Posterior vena cava (tissue), 2 donors: ENCODE measurements around the gene ZNF652. TPM values are rescaled to one million over a fixed set of nuclear protein-coding genes. Genes with fewer than 3 reads are reported as not detected.
"Not testable (repeated sequence)": the region's sequence is repeated elsewhere in the genome, so short reads cannot be mapped to it uniquely, and the experiment has no call there.

Experiments used
- DNase-seq: peaks from one replicate; pipeline ENCODE4 v3.0.0-alpha.2; 2020; ENCODE audit warnings: low spot score
- intact Hi-C, 2 donors: fragments of 100-400 bp; cut with DNase I; formaldehyde crosslinking; loops; one replicate each; pipeline versions ENCODE4 v1.14.1 to v1.14.2; 2022 to 2023
- total RNA-seq, 2 donors: library from RNA; stranded (reverse); fragmentation: NEBNext Ultra II Directional; extraction: Animal tissue kit (Norgen Biotek cat#: 25700); gene quantifications; one replicate each; pipeline ENCODE4 v1.2.1, GENCODE V29; 2021
- donor health status: DM: yes; HTN: yes; CAD: no.
- donor health status: DM: yes; HTN: yes; CAD: no.

ZNF652 gene
- total RNA-seq, 2 donors from 2014 or later, result 39.0 to 40.9 TPM

GRCh38 chr17:49388692-49389513, 26.9 kb upstream of the ZNF652 start:
- intact Hi-C loops, result no loop called here
- no peak for DNase-seq

- intact Hi-C loops, result no loop called here
- DNase-seq, result no peak
These were observed 26.2 kb upstream of the ZNF652 start for GRCh38 chr17:49388290-49388640.

- DNase-seq, result no peak
- intact Hi-C loops, result no loop called here
These were observed 25.6 kb upstream of the ZNF652 start for GRCh38 chr17:49387498-49388289.

- intact Hi-C loops, result no loop called here
- DNase-seq, result no peak
These were observed 24.3 kb upstream of the ZNF652 start for GRCh38 chr17:49386373-49386772.

GRCh38 chr17:49384951-49385350, 22.9 kb upstream of the ZNF652 start:
- DNase-seq, result no peak
- intact Hi-C loops, result no loop called here

- intact Hi-C loops, result loop anchor here in 1 of 2 donors (1.0 kb wide), 1 partner anchor 73 kb away; no protein-coding TSS in a partner anchor
- DNase-seq, result peak; percentile 41
These were observed 21.0 kb upstream of the ZNF652 start for GRCh38 chr17:49383060-49383459.

- peak; percentile 60 for DNase-seq
- intact Hi-C loops, result no loop called here
These were observed 20.5 kb upstream of the ZNF652 start for GRCh38 chr17:49382556-49382955.

- intact Hi-C loops, result no loop called here
- peak; percentile 25 for DNase-seq
These were observed 19.7 kb upstream of the ZNF652 start for GRCh38 chr17:49381793-49382192.

- intact Hi-C loops, result no loop called here
- no peak for DNase-seq
These were observed 19.0 kb upstream of the ZNF652 start for GRCh38 chr17:49381033-49381432.

GRCh38 chr17:49379926-49380325, 17.9 kb upstream of the ZNF652 start:
- DNase-seq, result no peak
- intact Hi-C loops, result no loop called here

GRCh38 chr17:49378311-49378710, 16.3 kb upstream of the ZNF652 start:
- intact Hi-C loops, result no loop called here

GRCh38 chr17:49375544-49375943, 13.5 kb upstream of the ZNF652 start:
- intact Hi-C loops, result no loop called here
- DNase-seq, result no peak

More at GRCh38 chr17:49378311-49378710, 16.3 kb upstream of the ZNF652 start:
- no peak for DNase-seq

GRCh38 chr17:49373115-49373514, 11.1 kb upstream of the ZNF652 start:
- intact Hi-C loops, result no loop called here
- DNase-seq, result no peak

- intact Hi-C loops, result no loop called here
- DNase-seq, result no peak
These were observed 10.4 kb upstream of the ZNF652 start for GRCh38 chr17:49372425-49372824.

- DNase-seq, result no peak
- intact Hi-C loops, result no loop called here
These were observed 9.2 kb upstream of the ZNF652 start for GRCh38 chr17:49370971-49371834.

GRCh38 chr17:49369760-49370159, 7.7 kb upstream of the ZNF652 start:
- intact Hi-C loops, result no loop called here
- DNase-seq, result no peak

GRCh38 chr17:49369089-49369488, 7.0 kb upstream of the ZNF652 start:
- no peak for DNase-seq
- intact Hi-C loops, result no loop called here

- DNase-seq, result no peak
- intact Hi-C loops, result no loop called here
These were observed 3.6 kb upstream of the ZNF652 start for GRCh38 chr17:49365667-49366066.

GRCh38 chr17:49365126-49365525, 3.1 kb upstream of the ZNF652 start:
- DNase-seq, intact Hi-C loops: not testable (repeated sequence)

- DNase-seq, result no peak
- intact Hi-C loops, result no loop called here
These were observed 2.1 kb upstream of the ZNF652 start for GRCh38 chr17:49364119-49364518.
